HG03558 (cell line): Measurements from ENCODE around the gene COMMD10.

ENCODE experiments used
- ATAC-seq: cut with Tn5 transposase; IDR thresholded peaks from one replicate; pipeline ENCODE4 v1.9.1; 2021; ENCODE audit warnings: moderate number of reproducible peaks; ENCODE audit not compliant: unreplicated experiment; ENCODE audit errors: extremely low read depth

Gene COMMD10

DNA sequence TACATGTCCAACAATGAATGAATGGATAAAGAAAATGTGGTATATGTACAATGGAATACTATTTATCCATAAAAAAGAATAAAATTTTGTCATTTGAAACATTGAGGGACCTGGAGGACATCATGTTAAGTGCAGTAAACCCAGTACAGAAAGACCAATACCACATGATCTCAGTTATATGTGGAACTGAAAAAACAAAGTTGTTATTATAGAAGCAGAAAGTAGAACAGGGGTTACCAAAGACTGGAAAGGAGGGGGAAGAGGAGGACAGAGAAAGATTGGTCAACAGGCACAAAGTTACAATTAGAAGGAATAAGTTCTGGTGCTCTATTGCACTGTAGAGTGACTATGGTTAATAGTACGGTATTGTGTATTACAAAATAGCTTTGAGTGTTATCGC is 256.0 kb downstream of the COMMD10 start:
- no peak for ATAC-seq
